Left colon (tissue), 2 donors: ENCODE measurements around the gene BPIFB6. TPM values are rescaled to one million over a fixed set of nuclear protein-coding genes. Genes with fewer than 3 reads are reported as not detected.

Experiments
- ATAC-seq: fragments of 200-7000 bp; cut with Tn5 transposase; one replicate; pipeline ENCODE4 v1.9.1; 2020; ENCODE audit warnings: mild to moderate bottlenecking, moderate library complexity
- DNase-seq, 2 donors: peaks; one replicate each; pipeline ENCODE4 v3.0.0-alpha.2; 2020
- intact Hi-C, 2 donors: fragments of 100-400 bp; cut with DNase I in 1 of 2; cut with micrococcal nuclease in 1 of 2; formaldehyde crosslinking; loops; one replicate each; pipeline versions ENCODE4 v1.11.2 to v1.14.0; 2022; cut with DNase I, micrococcal nuclease
- total RNA-seq, 2 donors: library from RNA; stranded (reverse); fragmentation: NEBNext Ultra II Directional; extraction: Animal tissue kit (Norgen Biotek cat#: 25700); gene quantifications; one replicate each; pipeline ENCODE4 v1.2.1, GENCODE V29; 2021
- donor health status: DM: no; HTN: no; CAD: no.
- donor health status: DM: yes; HTN: yes; CAD: no.

The BPIFB6 gene
- total RNA-seq, 2 donors from 2014 or later = not detected

DNA sequence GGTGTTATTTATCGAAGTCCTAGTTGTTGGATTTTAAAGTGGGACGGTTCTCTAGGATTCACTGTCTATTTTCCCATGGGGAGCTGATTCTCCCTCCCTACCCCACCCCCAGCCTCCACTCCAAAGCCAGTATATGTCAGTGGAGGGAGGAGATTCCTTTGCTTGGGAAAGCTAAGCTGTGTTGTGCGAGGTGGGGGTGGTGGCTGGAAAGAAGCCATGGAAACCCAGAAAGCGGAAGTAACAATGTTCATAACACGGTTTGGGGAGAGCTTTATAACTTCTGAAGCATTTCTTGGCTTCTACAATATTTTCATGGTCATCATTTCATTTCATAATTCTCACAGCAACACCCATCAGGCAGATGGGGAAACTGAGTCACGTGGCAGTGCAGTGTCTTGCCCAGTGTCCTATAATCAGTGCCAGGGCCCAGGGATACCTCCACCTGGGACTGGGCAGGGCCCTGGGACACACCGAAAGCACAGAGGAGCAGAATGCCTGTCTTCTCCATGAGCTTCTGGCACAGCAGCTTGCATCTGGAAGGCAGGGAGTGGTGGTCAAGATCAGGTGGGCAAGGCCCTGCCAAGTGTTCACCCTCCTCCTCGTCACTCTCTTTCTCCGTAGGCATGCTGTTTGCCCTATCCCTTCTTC is 31.7 kb upstream of the BPIFB6 start:
- DNase-seq (no peak), ATAC-seq (no peak)
- intact Hi-C loops = no loop called here

DNA sequence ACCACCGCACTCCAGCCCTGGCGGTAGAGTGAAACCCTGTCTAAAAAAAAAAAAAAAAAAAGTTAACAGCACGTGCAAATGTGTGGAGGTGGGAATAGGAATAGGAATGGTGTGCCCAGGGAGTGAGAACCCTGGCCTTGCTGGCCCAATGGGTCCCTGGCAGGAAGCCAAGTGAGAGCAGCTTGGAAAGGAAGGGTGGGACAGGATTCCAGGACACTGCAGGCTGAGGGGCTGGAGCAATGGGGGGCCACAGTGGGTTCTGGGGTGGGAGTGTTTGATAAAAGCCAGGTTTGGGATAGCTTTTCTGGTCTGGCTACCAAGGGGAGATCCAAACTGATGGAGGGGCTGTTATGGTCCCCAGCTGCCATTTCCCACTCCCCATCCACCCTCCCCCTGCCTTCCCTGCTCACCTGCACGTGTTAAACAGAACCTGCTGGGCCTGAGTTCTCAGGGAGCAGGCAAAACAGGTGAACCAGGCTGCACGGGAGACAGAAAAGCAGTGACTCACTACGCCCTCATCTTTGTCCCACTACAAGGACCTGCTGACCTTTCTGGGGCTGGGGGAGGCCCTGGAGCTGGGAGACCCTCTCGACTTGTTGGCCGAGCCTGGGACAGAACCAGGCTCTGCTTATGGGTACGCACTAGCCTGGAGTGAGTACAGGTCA is 30.5 kb upstream of the BPIFB6 start:
- DNase-seq (no peak), ATAC-seq (no peak)
- intact Hi-C loops = no loop called here

DNA sequence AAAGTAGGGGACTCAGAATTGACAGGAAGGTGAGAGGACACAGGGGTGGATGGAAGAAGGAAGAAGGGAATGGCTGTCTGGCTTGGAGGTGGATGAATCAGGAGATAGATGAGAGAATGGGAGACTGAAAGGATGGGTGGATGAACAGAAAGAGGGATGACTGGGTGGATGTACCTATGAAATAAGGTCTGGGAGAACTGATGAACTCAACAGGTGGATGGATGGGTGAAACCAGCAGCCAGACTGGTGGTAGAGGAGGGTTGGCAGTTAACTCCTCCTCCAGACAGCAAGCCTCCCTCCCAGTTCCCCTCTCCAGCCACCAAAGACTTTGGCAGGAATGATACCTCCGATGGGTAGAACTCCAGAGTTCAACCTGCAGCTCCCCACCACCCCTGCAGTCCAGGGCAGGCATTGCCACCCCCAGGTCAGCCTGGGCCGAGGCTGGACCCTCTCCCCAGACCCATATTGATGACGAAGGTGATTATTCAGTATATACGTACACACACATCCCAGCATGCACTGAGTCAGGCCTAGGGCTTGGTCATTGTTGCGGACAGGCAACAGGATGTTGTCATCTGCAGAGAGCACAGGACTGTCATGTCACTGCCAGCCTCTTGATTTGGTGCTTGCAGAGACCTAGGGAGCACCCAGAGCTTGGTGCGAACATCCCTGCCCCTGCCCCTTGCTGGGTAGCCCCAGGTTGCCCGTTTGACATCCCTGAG is 29.2 kb upstream of the BPIFB6 start:
- intact Hi-C loops = no loop called here
- no peak for ATAC-seq
- no peak for DNase-seq

DNA sequence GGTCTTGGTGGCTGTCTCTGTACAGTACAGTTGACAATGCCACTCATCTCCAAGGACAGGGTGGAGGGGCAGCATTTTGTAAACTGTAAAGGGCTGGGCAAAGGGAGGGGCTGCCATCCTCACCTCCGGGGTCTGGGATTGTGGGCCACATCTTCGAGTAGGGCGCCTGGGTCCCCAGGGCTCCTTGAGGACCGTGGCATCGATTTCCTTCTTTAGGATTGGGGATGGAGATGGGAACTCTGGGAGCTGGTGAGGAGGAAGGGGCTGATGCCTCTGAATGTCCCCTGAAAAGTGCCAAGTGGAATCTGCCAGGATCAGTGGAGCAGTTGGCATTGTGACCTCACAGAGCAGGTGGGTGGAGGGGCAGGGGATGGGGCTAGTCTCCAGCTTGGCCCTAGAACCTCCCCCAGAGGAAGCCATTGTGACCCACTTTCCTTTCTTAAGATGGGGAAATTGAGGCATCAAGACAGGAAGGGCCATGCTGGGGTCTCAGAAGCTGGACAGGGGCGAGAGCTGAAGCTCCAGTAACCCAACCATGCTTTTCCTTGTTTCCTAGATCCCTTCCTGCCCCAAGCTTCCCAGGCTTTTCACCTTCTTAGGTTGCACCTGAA is 27.2 kb upstream of the BPIFB6 start, which contains the start of gene SUN5:
SUN5 (minus strand) TSS at position 293 of the 611 bp plus-strand sequence; CDS start at position 200, 93 bp downstream.
- no peak for DNase-seq
- intact Hi-C loops = no loop called here
- ATAC-seq = no peak

GRCh38 chr20:33005132-33005566 is 26.3 kb upstream of the BPIFB6 start:
- ATAC-seq (no peak), DNase-seq (no peak)
- intact Hi-C loops = no loop called here

GRCh38 chr20:33005908-33006775 is 25.3 kb upstream of the BPIFB6 start:
- intact Hi-C loops = no loop called here
- DNase-seq = no peak
- no peak for ATAC-seq

DNA sequence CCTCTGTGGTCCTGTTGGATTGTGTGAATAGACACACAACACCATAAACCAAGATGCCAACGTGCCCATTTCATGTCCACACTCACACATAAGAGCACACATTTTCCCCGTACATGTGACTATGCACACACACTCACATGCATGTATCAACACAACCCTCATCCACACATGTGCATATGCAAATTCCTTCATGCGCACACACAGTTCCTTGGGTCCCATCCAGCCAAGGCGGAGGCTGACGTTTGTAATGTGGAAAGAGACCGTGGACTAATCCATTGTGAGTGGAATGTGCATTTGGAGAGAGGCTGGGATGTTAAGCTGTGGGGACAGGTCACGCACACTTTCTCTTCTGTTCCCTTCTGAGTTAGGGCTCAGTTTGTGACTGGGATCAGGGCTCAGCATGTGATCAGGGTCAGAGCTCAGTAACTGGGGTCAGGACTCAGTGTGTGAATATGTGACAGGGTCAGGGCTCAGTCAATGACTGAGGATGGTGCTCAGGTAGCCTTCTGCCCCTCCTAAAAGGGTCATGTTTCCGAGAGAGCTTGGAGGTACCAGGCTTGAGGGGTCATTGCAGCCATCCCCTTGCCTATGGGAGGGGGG is 24.6 kb upstream of the BPIFB6 start:
- intact Hi-C loops = no loop called here
- ATAC-seq = no peak
- no peak for DNase-seq

GRCh38 chr20:33007376-33008335 is 23.8 kb upstream of the BPIFB6 start, which contains the start of gene BPIFB2:
TSS of gene BPIFB2 (plus strand) at chr20:33007704. CDS start at chr20:33008575, 871 bp downstream.
- no peak for ATAC-seq
- no peak for DNase-seq
- intact Hi-C loops = no loop called here

GRCh38 chr20:33008336-33009213 is 22.9 kb upstream of the BPIFB6 start:
- no peak for ATAC-seq
- intact Hi-C loops = no loop called here
- DNase-seq = no peak

DNA sequence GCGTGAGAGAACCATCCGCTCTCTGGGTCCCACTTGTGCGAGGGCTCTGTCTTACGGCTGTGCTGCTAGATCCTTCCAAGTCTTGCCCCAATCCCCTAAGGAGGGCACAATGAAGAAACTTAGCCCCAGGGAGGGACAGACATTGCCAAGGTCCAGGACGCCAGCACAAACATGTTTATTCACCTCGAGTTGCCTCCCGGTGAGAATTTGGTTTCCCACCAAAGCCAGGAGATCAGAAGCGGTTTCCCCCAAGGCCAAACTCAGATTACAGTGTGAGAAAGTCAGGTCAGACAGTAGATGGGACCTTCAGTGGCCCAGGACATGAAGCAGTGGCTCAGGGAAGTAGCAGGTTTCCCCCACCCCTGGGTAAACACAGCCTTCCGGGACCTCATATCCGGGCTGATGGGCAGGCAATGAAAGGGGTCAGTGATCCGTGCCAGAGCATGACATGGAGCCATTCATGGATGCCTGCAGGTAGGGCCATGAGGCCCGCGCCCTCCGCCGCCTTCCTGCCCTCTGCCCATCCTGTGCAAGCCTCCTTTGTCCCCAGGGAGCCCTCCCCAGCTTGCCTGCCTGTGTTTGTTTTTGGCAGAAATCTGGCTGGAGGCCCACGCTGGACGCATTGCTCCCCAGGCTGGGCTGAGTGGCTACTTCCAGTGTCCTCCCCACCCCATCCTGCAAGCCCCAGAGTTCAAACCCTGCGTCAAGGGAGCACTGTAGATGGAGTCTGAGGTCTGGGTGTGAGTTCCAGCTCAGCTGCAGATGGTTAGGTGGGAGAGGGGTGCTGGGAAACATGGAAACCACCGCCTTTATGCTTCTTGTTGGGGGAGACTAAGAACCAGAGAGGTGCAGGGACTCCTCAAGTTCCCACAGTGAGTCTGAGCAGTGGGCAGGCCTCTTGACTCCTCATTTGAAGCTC is 22.0 kb upstream of the BPIFB6 start:
- intact Hi-C loops = no loop called here
- DNase-seq (no peak), ATAC-seq (no peak)

DNA sequence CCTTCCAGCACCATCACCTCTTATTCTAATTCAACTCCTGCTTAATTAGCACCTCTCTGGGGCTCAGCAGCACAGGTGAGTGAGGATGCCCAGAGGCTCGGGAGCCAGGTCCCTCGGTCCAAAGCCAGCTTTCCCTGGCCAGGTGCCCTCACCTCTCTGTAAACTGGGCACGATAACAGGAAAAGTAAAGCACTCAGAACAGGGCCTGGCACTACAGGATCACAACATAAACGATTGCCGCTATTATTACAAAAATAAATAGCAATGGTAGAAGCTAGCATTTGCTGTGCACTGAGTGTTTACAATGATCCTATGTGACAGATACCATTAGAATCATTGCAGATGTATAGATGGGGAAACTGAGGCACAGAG is 21.3 kb upstream of the BPIFB6 start:
- DNase-seq (no peak), ATAC-seq (no peak)
- intact Hi-C loops = no loop called here

DNA sequence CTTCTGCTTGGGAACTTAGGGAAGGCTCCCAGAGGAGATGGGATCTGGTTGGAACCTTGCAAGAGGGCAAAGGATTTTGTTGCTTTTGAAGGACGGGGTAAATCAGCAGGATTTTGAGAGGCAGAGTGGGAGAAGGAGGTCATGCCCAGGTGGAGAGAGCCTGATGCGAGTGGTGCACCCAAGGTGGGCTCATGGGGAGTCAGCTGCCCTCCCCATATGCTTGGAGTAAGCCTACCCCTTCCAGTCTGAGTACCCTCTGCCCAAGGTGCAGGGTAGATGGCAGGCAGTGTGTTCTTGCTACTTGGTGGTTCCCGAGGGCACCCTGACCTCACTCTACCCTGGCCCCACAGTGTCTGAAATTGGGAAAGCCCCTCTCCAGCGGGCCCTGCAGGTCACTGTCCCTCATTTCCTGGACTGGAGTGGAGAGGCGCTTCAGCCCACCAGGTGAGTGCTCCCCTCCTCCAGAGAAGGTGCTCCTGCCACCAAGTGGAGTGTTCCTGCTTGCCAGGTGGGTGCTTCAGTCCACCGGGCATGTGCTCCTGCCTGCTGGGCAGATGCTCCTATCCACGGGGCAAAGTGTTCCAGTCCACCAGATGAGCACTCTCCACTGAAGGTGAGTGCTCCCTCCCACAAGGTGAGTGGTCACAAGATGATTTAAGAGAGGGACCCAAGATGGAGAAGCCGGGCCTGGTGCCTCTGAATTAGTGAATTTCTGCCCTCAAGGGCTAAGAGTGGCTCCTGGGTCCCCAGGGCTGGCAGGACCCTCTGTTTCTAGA is 20.6 kb upstream of the BPIFB6 start:
- no peak for ATAC-seq
- intact Hi-C loops = no loop called here

DNA sequence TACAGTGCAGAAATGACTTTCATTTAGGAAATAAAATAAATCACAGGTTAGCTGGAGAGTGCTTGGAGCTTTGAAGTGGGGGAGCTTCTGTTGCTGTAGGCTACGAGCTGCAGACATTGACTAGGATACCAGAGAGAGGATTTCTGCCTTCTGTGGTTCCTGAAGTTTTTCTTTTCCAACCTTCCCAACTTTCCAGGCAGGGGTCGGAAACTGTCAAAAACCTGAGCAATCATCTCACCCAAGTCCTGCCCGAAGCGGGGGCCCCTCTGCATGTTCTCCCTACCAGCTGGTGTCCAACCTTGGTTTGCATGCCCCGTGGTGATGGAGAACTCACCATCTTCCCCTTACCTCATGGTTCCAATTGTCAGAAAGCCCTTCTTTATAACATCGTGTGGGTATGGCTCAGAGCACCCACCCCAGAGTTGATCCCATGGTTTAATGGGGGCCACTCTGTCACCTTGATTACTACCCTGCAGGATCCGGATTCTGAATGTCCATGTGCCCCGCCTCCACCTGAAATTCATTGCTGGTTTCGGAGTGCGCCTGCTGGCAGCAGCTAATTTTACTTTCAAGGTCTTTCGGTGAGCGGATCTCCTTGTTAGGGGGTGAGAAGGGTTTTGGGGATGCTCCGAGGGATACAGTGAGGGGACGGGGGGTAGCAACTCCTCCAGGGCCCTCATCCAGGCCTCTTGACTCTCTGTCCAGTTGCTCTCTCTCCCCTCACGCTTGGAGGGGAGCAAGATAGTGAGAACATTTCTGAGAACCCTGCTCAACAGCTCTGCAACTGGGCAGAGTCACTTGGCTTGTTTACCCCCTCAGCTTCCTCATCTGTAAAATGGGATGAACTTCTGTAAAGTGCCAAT is 18.9 kb upstream of the BPIFB6 start:
- ATAC-seq (no peak), DNase-seq (no peak)
- intact Hi-C loops = no loop called here

More for the DNA sequence above, 20.6 kb upstream of the BPIFB6 start:
- no peak for DNase-seq
